A673 (cell line): ENCODE results near the gene NHSL1. TPM values are rescaled to one million over a fixed set of nuclear protein-coding genes. Genes with fewer than 3 reads are reported as not detected.
A peak's percentile ranks its signal among the peaks of the same experiment; 100 is the strongest.

Source experiments
- BruUV-seq: library from RNA; stranded (reverse); fragments of 400-500 nt; replicated peaks from 2 replicates; lab custom pipeline; 2021; lab: Mats Ljungman, UMichigan
- CTCF ChIA-PET: fragments of 300-600 bp; sonication (Branson Sonifier 250); formaldehyde crosslinking; loops from one replicate; lab custom pipeline; 2022; ENCODE audit warnings: antibody characterized with exemption; lab: Charles Lee
- POLR2A ChIA-PET: fragments of 300-600 bp; sonication (Branson Sonifier 250); formaldehyde crosslinking; loops from one replicate; lab custom pipeline; 2022; ENCODE audit warnings: antibody characterized with exemption; ENCODE audit not compliant: low non-redundant PET; lab: Charles Lee
- DNase-seq: peaks from one replicate; pipeline ENCODE4 v3.0.0-alpha.2; 2015; ENCODE audit warnings: low spot score
- H3K27ac ChIP-seq: fragments of 200-600 bp; sonication (generic); 2 replicates; pipeline ENCODE4 v1.5.1; 2016; ENCODE audit warnings: mixed run types, low read depth, mild to moderate bottlenecking, mixed read lengths, antibody characterized with exemption, low read length; ENCODE audit not compliant: poor library complexity, severe bottlenecking
- H3K27me3 ChIP-seq: fragments of 200-600 bp; sonication (generic); replicated peaks from 2 replicates; pipeline ENCODE4 v1.6.1; 2017; ENCODE audit warnings: mixed run types, low read depth, mild to moderate bottlenecking, mixed read lengths, antibody characterized with exemption, low read length; ENCODE audit not compliant: insufficient read depth, poor library complexity
- H3K36me3 ChIP-seq: fragments of 200-600 bp; sonication (generic); 2 replicates; pipeline ENCODE4 v1.6.1; 2016; ENCODE audit warnings: mixed run types, mild to moderate bottlenecking, mixed read lengths, antibody characterized with exemption, low read length; ENCODE audit not compliant: insufficient read depth, poor library complexity, severe bottlenecking
- H3K4me1 ChIP-seq: fragments of 200-600 bp; sonication (generic); 2 replicates; pipeline ENCODE4 v1.6.1; 2017; ENCODE audit warnings: mixed run types, mild to moderate bottlenecking, mixed read lengths, antibody characterized with exemption, low read length; ENCODE audit not compliant: insufficient read depth, poor library complexity, severe bottlenecking
- H3K4me3 ChIP-seq: fragments of 200-600 bp; sonication (generic); 2 replicates; pipeline ENCODE4 v1.5.1; 2016; ENCODE audit warnings: low read depth, mixed run types, mild to moderate bottlenecking, mixed read lengths, low read length; ENCODE audit not compliant: poor library complexity, severe bottlenecking
- H3K9me3 ChIP-seq: fragments of 200-600 bp; sonication (generic); 2 replicates; pipeline ENCODE4 v1.6.1; 2016; ENCODE audit warnings: mixed run types, low read depth, mild to moderate bottlenecking, mixed read lengths, antibody characterized with exemption, low read length; ENCODE audit not compliant: poor library complexity, severe bottlenecking
- CTCF ChIP-seq: fragments of 300-800, 200-600 bp; sonication (generic); conservative IDR thresholded peaks from 2 replicates; pipeline ENCODE4 v1.5.1; 2017; ENCODE audit warnings: low read depth, mild to moderate bottlenecking, antibody characterized with exemption, low read length, moderate library complexity, mixed read lengths
- EZH2 ChIP-seq: fragments of 200-600 bp; sonication (generic); IDR thresholded peaks from 2 replicates; pipeline ENCODE4 v1.6.1; 2017; ENCODE audit warnings: borderline replicate concordance, low read depth, mild to moderate bottlenecking, mixed read lengths, antibody characterized with exemption, low read length; ENCODE audit not compliant: poor library complexity, severe bottlenecking
- intact Hi-C: fragments of 100-400 bp; cut with micrococcal nuclease; formaldehyde crosslinking; loops from one replicate; pipeline ENCODE4 v1.10.0; 2022; ENCODE audit not compliant: unreplicated experiment
- total RNA-seq: library from RNA; stranded (reverse); gene quantifications from 2 replicates; pipeline ENCODE4 v1.2.3, GENCODE V29; 2021

The NHSL1 gene
- total RNA-seq, 1 experiment from 2014 or later, result 33.1 TPM

GRCh38 chr6:138456401-138456790 lies 42.9 kb downstream of the NHSL1 start:
- TF ChIP-seq EZH2 (no peak), CTCF (no peak)
- peaks cover 20% of the 10 kb centered on the region for H3K4me1 ChIP-seq
- H3K4me3 ChIP-seq, result no peak overlapping the region
- H3K27me3 ChIP-seq, result no peaks in the 10 kb centered on the region
- ChIA-PET CTCF (no interaction called here), POLR2A (no interaction called here)
- no peaks in the 10 kb centered on the region for H3K9me3 ChIP-seq
- BruUV-seq, result no TSS peak
- no peak overlapping the region for H3K27ac ChIP-seq
- H3K36me3 ChIP-seq, result no peaks in the 10 kb centered on the region
- no peak for DNase-seq
- intact Hi-C loops, result no loop called here

- Histone ChIP-seq H3K4me3 (no peak overlapping the region), H3K27ac (no peak overlapping the region), H3K36me3 (no peaks in the 10 kb centered on the region), H3K4me1 (peaks cover 20% of the 10 kb centered on the region), H3K27me3 (no peaks in the 10 kb centered on the region), H3K9me3 (no peaks in the 10 kb centered on the region)
- POLR2A ChIA-PET, result interaction anchor here (0.5 kb wide), 1 partner anchor 18 kb away, joined by 5 read pairs; no protein-coding TSS in a partner anchor
- CTCF ChIA-PET, result no interaction called here
- TF ChIP-seq CTCF (no peak), EZH2 (no peak)
- intact Hi-C loops, result no loop called here
- BruUV-seq, result no TSS peak
- peak; percentile 23 for DNase-seq
These were observed 43.4 kb downstream of the NHSL1 start for GRCh38 chr6:138455746-138456400.

GRCh38 chr6:138454981-138455706 lies 44.1 kb downstream of the NHSL1 start:
- intact Hi-C loops, result no loop called here
- DNase-seq, result peak; percentile 42
- CTCF ChIA-PET, result no interaction called here
- Histone ChIP-seq H3K4me1 (peaks cover 24% of the 10 kb centered on the region), H3K27me3 (no peaks in the 10 kb centered on the region), H3K9me3 (no peaks in the 10 kb centered on the region), H3K27ac (no peak overlapping the region), H3K36me3 (no peaks in the 10 kb centered on the region), H3K4me3 (no peak overlapping the region)
- POLR2A ChIA-PET, result interaction anchor here (0.5 kb wide), 1 partner anchor 18 kb away, joined by 5 read pairs; no protein-coding TSS in a partner anchor
- BruUV-seq, result no TSS peak
- TF ChIP-seq EZH2 (no peak), CTCF (no peak)
